Measurements from ENCODE around the gene SNCAIP.

- TF ChIP-seq CTCF (IDR thresholded peaks at IDR 0.05) (no peak), EP300 (IDR thresholded peaks at IDR 0.05) (no peak)
Observed at GRCh38 chr5:122392224-122392623, 80.2 kb downstream of the SNCAIP start.

All from stomach (tissue), 4 donors.